ENCODE data around the gene C9orf152. TPM values are rescaled to one million over a fixed set of nuclear protein-coding genes. Genes with fewer than 3 reads are reported as not detected.

C9orf152 gene
- total and polyA plus RNA-seq, 2 donors from 2014 or later: 1.8 TPM; not detected in 1

DNA sequence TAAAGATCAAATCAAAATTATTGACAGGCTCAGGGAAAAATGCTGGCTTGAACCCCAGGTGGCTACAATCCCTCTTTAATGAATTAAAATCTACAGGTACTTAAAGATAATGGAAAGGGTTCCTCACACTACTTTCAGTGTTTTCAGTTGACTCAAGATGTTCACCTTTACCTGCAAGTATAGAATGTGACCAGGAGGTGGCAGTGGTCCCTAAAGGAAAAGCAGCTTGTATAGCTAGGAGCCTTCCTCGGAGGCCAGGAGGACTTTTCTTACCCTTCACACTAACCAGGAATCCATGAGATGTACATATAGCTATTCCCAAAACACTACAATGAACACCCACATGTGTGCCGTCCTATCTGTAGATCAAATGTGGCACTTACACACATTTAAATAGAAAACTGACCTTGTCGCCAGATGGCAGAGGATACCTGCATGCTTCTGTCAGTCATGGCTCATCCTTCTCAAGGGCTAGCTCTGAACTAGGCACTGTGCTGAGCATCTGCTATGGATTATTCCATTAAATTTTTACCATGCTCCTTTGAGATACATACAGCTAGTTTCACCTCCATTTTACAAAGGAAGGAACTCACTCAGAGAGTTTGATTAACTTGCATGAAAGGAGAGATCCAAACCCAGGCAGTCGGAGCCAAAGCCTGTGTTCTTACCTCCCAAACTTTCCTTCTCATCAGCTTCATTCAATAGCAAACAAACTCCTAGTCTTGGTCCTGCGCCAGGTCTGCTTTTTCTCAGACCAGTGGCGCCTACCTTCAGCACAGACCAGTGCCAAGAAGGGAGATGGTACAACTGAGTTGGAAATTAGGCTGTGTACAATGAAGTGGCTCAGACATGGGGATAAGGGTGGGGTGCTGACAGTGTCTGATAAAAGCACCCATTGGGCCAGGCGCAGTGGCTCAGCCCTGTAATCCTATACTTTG lies 24.5 kb downstream of the C9orf152 start:
- Histone ChIP-seq H3K27me3 (ENCODE audit: control insufficient read depth, insufficient read depth, low read length) (no peaks in the 10 kb centered on the region), H3K9ac (ENCODE audit: low read length in 3 of 3) (no peak overlapping the region), H3K27ac (ENCODE audit: low read depth in 2 of 2, low read length in 2 of 2) (no peak overlapping the region), H3K4me3 (ENCODE audit: low read length in 3 of 3) (no peak overlapping the region), H3K9me3 (ENCODE audit: control insufficient read depth in 2 of 3, insufficient read depth in 1 of 3, low read length in 3 of 3) (no peaks in the 10 kb centered on the region), H3K4me1 (ENCODE audit: control insufficient read depth in 2 of 3, insufficient read depth in 2 of 3, low read depth in 1 of 3, low read length in 3 of 3) (no peaks in the 10 kb centered on the region), H3K36me3 (ENCODE audit: control insufficient read depth in 2 of 3, insufficient read depth in 3 of 3, low read length in 3 of 3) (no peaks in the 10 kb centered on the region)
- DNase-seq (peak in 4 of 5 donors; percentile 72 to 91 (median 82)), FAIRE-seq (no peak)
- intact Hi-C loops (cut with DNase I): loop anchor here (5.0 kb wide), 1 partner anchor 34 kb away; no protein-coding TSS in a partner anchor
- TF ChIP-seq, protein P1, sequence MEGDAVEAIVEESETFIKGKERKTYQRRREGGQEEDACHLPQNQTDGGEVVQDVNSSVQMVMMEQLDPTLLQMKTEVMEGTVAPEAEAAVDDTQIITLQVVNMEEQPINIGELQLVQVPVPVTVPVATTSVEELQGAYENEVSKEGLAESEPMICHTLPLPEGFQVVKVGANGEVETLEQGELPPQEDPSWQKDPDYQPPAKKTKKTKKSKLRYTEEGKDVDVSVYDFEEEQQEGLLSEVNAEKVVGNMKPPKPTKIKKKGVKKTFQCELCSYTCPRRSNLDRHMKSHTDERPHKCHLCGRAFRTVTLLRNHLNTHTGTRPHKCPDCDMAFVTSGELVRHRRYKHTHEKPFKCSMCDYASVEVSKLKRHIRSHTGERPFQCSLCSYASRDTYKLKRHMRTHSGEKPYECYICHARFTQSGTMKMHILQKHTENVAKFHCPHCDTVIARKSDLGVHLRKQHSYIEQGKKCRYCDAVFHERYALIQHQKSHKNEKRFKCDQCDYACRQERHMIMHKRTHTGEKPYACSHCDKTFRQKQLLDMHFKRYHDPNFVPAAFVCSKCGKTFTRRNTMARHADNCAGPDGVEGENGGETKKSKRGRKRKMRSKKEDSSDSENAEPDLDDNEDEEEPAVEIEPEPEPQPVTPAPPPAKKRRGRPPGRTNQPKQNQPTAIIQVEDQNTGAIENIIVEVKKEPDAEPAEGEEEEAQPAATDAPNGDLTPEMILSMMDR (IDR thresholded peaks at IDR 0.05; ENCODE audit: borderline replicate concordance, extremely low read depth, insufficient read depth): peak; percentile 79

DNA sequence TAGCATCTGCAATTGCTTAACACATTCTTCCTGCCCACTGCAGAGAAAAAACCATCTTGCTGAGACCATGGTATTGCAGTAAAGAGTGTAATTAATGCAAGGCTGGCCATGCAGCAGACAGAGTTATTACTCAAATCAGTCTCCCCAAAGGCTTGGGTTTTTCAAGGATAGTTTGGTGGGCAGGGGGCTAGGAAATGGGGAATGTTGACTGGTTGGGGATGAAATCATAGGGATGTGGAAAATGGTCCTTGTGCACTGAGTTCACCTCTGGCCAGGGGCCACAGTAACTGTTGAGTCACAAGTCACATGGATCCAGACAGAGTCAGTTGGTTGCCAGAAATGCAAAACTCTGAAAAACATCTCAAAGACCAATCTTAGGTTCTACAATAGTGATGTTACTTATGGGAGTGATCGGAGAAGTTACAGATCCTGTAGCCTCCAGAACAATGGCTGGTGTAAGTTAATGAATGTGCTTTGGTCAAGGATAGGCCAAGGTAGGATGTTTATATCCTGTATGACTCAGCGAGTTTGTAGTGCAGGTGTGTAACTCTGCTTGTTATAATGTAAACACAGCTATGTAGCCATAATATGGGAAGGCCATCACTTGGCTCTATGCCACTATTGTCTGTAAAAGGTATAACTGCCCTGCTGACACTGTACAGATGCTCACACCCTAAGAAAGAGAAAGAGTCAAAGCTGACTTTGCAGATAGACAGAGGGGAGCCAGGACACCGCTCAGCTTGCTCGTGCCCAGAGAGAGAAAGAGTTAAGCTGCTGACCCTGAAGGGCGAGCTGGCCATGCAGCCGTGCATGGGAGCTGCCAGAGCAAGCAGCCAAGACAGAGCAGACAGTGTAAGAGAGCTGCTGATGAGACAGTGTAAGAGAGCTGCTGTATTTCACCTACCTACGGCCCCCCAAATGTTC lies 27.2 kb downstream of the C9orf152 start:
- Histone ChIP-seq H3K27me3 (ENCODE audit: control insufficient read depth, insufficient read depth, low read length) (no peaks in the 10 kb centered on the region), H3K4me1 (ENCODE audit: control insufficient read depth in 2 of 3, insufficient read depth in 2 of 3, low read depth in 1 of 3, low read length in 3 of 3) (no peaks in the 10 kb centered on the region), H3K9ac (ENCODE audit: low read length in 3 of 3) (no peak overlapping the region), H3K9me3 (ENCODE audit: control insufficient read depth in 2 of 3, insufficient read depth in 1 of 3, low read length in 3 of 3) (no peaks in the 10 kb centered on the region), H3K27ac (ENCODE audit: low read depth in 2 of 2, low read length in 2 of 2) (no peak overlapping the region), H3K4me3 (ENCODE audit: low read length in 3 of 3) (no peak overlapping the region), H3K36me3 (ENCODE audit: control insufficient read depth in 2 of 3, insufficient read depth in 3 of 3, low read length in 3 of 3) (no peaks in the 10 kb centered on the region)
- FAIRE-seq (no peak), DNase-seq (peak in 1 of 5 donors; percentile 13)
- TF ChIP-seq, protein P1 (IDR thresholded peaks at IDR 0.05; ENCODE audit: borderline replicate concordance, extremely low read depth, insufficient read depth): no peak
- intact Hi-C loops (cut with DNase I): loop anchor here (5.0 kb wide), 1 partner anchor 37 kb away; no protein-coding TSS in a partner anchor

DNA sequence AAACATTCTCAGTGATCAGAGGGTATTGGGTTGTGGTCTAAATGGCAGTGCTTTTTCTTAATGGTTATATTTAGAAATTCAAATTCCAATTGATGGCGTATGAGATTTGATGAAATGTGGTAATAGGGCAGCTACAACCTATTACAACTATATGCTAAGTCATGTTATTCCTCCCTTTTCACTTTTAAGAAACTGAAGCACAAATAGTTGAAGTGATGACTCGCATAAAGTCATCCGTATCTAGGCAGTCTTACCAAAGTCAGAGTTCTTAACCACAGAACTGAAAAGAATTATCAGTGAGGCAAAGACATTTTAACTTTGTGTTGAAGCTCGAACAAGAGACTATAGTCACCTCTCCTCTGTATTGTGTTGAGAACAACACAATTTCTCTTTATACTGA lies 28.2 kb downstream of the C9orf152 start:
- Histone ChIP-seq H3K4me1 (ENCODE audit: control insufficient read depth in 2 of 3, insufficient read depth in 2 of 3, low read depth in 1 of 3, low read length in 3 of 3) (no peaks in the 10 kb centered on the region), H3K27ac (ENCODE audit: low read depth in 2 of 2, low read length in 2 of 2) (no peak overlapping the region), H3K4me3 (ENCODE audit: low read length in 3 of 3) (no peak overlapping the region), H3K9ac (ENCODE audit: low read length in 3 of 3) (no peak overlapping the region), H3K9me3 (ENCODE audit: control insufficient read depth in 2 of 3, insufficient read depth in 1 of 3, low read length in 3 of 3) (no peaks in the 10 kb centered on the region), H3K27me3 (ENCODE audit: control insufficient read depth, insufficient read depth, low read length) (no peaks in the 10 kb centered on the region), H3K36me3 (ENCODE audit: control insufficient read depth in 2 of 3, insufficient read depth in 3 of 3, low read length in 3 of 3) (no peaks in the 10 kb centered on the region)
- intact Hi-C loops (cut with DNase I): loop anchor here (5.0 kb wide), 1 partner anchor 38 kb away; no protein-coding TSS in a partner anchor
- FAIRE-seq (no peak), DNase-seq (peak in 1 of 5 donors; percentile 1)
- TF ChIP-seq, protein P1 (IDR thresholded peaks at IDR 0.05; ENCODE audit: borderline replicate concordance, extremely low read depth, insufficient read depth): no peak
